HT-29 (cell line): ENCODE data around the gene PRKG1. TPM values are rescaled to one million over a fixed set of nuclear protein-coding genes. Genes with fewer than 3 reads are reported as not detected.

ENCODE experiments used
- DNase-seq: peaks from one replicate; pipeline ENCODE4 v3.0.0-alpha.2; 2015; ENCODE audit warnings: low spot score
- total RNA-seq: library from RNA; depleted of rRNA; stranded (reverse); fragments of >200 nt; shearing (Covaris generic); gene quantifications from 2 replicates; pipeline ENCODE4 v1.2.3, GENCODE V29; 2014

Gene PRKG1
- total RNA-seq, 1 experiment from 2014 or later, result not detected

GRCh38 chr10:51076299-51076841 lies 2.1 kb downstream of the PRKG1 start:
- DNase-seq, result no peak

- DNase-seq, result no peak
Observed at GRCh38 chr10:51077074-51077473, 2.8 kb downstream of the PRKG1 start.

- DNase-seq, result no peak
Observed at GRCh38 chr10:51077507-51077906, 3.2 kb downstream of the PRKG1 start.

- DNase-seq, result no peak
Observed at GRCh38 chr10:51079331-51079730, 5.0 kb downstream of the PRKG1 start.

- DNase-seq, result no peak
Observed at GRCh38 chr10:51079766-51080165, 5.5 kb downstream of the PRKG1 start.

GRCh38 chr10:51080311-51081006 lies 6.2 kb downstream of the PRKG1 start:
- no peak for DNase-seq

- DNase-seq, result no peak
Observed at GRCh38 chr10:51082857-51083256, 8.6 kb downstream of the PRKG1 start.

- DNase-seq, result no peak
Observed at GRCh38 chr10:51083356-51083853, 9.1 kb downstream of the PRKG1 start.

GRCh38 chr10:51085204-51085603 lies 10.9 kb downstream of the PRKG1 start:
- DNase-seq, result no peak

GRCh38 chr10:51086710-51087109 lies 12.4 kb downstream of the PRKG1 start:
- DNase-seq, result no peak

- DNase-seq, result no peak
Observed at GRCh38 chr10:51087114-51087513, 12.8 kb downstream of the PRKG1 start.

GRCh38 chr10:51090190-51090589 lies 15.9 kb downstream of the PRKG1 start:
- no peak for DNase-seq

GRCh38 chr10:51092402-51092801 lies 18.1 kb downstream of the PRKG1 start:
- DNase-seq, result no peak

- DNase-seq, result no peak
Observed at GRCh38 chr10:51095444-51095843, 21.2 kb downstream of the PRKG1 start.

- no peak for DNase-seq
Observed at GRCh38 chr10:51097546-51097945, 23.3 kb downstream of the PRKG1 start.

- no peak for DNase-seq
Observed at GRCh38 chr10:51100221-51100620, 25.9 kb downstream of the PRKG1 start.

GRCh38 chr10:51103554-51104217 lies 29.4 kb downstream of the PRKG1 start:
- DNase-seq, result no peak

GRCh38 chr10:51106311-51106945 lies 32.1 kb downstream of the PRKG1 start:
- DNase-seq, result no peak

GRCh38 chr10:51108406-51108805 lies 34.1 kb downstream of the PRKG1 start:
- DNase-seq, result no peak

GRCh38 chr10:51109801-51110533 lies 35.7 kb downstream of the PRKG1 start:
- DNase-seq, result no peak

- DNase-seq, result no peak
Observed at GRCh38 chr10:51112013-51112412, 37.7 kb downstream of the PRKG1 start.

GRCh38 chr10:51113007-51113406 lies 38.7 kb downstream of the PRKG1 start:
- DNase-seq, result no peak
